ENCODE data around the gene CD300E.
"Not testable (repeated sequence)": the region's sequence is repeated elsewhere in the genome, so short reads cannot be mapped to it uniquely, and the experiment has no call there.

The CD300E gene

DNA sequence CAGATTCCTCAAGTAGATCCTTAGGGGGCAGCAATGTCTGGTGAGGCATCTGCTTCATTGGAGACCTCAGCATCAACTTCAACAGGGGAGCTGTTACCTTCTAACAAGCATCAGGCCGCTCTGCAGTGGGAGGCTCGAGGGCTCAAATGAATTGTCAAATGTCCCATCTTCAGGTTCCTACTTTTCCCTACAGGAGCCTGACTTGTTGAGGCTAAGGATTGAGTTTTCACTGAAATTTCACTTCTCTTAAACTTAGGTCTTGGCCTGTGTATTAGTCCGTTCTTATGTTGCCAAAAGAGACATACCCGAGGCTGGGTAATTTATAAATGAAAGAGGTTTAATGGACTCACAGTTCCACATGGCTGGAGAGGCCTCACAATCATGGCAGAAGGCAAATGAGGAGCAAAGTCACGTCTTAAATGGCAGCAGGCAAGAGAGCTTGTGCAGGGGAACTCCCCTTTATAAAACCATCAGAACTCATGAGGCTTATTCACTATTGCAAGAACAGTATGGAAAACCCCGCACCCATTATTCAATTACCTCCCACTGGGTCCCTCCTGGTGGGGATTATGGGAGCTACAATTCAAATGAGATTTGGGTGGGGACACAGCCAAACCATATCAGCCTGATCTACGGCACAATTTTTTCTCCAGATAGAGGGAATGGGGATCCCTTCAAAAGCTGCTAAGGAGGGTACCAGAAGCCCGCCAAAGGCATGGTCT lies 26.3 kb downstream of the CD300E start:
- no peak for DNase-seq

- no peak for DNase-seq
These were observed 28.3 kb downstream of the CD300E start for GRCh38 chr17:74595037-74595750.

- DNase-seq: peak; percentile 15
These were observed 31.2 kb downstream of the CD300E start, which contains the start of gene CD300LD for GRCh38 chr17:74592087-74592990. Gene CD300LD (minus strand): TSS chr17:74592283. CDS start chr17:74592202, 81 bp downstream.

GRCh38 chr17:74591503-74591902 lies 32.0 kb downstream of the CD300E start:
- no peak for DNase-seq

GRCh38 chr17:74585711-74586110 lies 37.8 kb downstream of the CD300E start:
- no peak for DNase-seq

- DNase-seq: no peak
These were observed 39.1 kb downstream of the CD300E start for GRCh38 chr17:74584292-74585060.

DNA sequence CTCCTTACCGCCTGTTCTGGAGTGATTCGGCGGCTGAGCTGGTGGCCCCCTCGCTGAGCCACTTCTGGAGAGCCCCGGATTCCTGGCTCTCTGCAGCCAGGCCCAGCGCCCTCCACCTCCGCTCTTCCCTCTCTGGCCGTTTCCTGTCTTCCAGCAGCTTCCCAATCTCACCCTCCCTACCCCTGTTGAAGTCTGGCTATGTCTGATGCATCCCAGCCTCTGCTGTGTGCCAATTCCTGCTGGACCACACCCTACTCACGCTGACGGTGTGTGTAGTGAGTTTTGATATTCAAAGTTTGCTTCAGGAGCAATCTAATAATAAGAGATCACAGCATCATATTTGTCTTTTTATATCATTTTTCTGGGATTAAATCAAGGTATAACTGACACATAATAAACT lies 40.9 kb downstream of the CD300E start:
- no peak for DNase-seq

DNA sequence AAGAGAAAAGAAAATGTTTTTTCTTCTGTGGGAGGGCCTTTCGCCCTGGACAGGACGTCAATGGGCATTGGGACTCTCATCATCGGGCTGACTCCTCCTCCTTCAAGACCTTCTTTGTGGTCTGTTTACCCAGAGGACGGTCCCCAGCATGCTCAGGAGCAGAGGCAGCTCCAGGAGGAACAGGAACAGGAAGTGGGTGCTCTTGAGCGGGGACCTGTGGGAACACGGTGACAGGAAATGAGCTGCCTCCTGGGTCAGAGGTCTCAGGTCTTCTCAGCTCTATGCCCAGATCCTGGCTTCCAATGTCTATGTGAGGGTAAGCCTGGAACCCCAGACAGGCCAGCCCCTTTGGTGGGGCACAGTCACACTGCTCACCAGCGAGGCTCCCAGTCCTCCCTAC lies 43.6 kb downstream of the CD300E start:
- no peak for DNase-seq

GRCh38 chr17:74578979-74579378 lies 44.6 kb downstream of the CD300E start:
- no peak for DNase-seq

DNA sequence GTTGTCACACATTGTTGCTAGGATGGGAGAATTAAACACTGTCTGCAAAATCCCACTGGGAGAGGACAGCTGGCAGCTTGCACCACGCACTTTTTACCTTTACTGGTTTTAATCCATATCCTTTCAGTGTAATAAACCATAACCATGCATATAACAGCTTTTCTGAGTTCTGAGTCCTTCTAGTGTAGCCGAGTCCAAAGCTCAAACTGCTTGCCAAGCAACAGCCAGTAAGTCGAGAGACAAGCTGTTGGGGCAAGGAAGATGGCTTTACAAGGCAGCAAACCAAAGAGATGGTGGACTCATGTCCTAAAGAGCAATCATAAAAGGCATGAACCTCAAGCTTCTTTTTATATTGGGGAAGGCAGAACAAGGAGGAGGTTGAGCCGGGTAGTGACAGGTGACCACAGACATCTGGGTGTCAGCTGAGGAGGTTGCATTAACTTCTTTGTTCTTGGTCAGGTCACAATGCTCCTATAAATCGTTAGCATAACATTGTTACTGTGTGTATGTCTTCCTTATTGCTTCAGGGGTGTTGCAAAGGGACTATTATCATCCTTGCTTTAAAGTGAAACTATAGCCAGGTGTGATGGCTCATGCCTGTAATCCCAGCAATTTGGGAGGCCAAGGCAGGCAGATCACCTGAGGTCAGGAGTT lies 48.9 kb downstream of the CD300E start:
- DNase-seq: no peak

DNA sequence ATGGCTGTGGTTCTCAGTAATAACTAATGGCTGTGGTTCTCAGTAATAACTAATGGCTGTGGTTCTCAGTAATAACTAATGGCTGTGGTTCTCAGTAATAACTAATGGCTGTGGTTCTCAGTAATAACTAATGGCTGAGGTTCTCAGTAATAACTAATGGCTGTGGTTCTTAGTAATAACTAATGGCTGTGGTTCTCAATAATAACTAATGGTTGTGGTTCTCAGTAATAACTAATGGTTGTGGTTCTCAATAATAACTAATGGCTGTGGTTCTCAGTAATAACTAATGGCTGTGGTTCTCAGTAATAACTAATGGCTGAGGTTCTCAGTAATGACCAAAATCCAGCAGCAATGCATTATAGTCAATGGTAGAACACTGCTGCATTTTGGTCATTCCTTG lies 49.9 kb downstream of the CD300E start:
- not testable (repeated sequence) for DNase-seq

GRCh38 chr17:74573169-74573568 lies 50.4 kb downstream of the CD300E start:
- DNase-seq: no peak

DNA sequence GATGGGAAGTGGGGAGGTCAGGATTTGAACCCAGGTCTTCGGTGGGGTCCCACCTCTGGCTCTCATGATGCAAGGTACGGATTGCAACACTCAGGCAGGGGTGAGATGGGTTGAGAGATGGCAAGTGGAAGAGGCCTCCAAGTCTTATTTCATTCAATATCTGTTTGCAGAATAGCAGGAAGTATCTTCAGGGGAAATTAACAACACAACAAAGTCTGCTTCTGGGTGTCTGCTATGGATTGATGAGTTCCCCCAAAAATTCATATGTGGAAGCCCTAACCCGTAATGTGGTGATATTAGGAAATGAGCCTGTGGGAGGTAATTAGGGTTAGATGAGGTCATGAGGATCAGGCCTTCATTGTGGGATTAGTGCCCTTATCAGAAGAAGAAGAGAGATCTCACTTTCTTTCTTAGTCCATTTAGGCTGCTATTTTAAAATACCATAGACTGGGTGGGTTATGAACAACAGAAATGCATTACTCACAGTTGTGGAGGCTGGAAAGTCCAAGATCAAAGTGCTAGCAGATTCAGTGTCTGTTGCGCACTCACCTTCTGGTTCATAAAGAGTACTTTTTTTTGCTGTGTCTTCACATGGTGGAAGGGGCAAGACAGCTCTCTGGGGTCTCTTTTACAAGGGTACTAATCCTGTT lies 51.8 kb downstream of the CD300E start:
- no peak for DNase-seq

DNA sequence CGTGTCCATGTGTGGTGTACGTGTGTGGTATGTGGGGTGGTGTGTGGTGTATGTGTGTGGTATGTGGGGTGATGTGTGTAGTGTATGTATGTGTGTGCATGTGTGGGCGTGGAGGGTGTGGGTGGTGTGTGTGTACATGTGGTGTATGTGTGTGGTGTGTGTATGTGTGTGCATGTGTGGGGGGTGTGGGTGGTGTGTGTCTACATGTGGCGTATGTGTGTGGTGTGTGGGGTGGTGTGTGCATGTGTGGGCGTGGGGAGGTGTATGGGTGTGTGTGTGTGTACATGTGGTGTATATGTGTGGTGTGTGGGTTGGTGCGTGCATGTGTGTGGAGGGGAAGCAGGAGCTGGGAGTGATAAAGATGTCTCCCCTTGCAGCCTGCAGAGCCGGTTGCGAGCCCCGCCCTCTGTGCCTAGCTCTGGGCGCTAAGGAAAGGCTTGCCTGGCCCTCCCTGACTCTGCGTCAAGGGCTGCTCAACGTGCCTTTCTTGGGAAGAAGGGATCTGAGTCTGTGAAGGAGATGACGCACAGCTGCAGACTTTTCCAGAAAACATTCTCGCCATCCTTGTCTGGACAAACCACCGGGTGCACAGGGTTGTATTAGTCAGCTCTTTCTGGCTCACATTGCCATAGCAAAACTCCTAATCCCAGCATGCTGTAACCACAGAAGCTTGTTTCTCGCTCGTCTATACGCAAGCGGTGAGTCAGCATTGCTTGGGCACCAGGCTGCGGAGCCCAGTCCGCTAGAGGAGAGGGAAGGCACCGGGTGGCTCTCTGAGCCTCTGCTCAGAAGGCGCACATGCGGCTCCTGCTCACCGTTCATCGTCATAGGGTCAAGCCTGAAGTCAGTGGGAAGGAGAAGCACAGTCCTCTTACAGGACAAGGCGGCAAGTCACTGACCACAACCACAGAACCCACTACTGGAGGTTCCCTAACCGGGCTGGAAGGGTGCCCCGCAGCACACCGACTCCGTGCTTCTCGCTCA lies 54.2 kb downstream of the CD300E start:
- peak; percentile 25 for DNase-seq

- DNase-seq: no peak
These were observed 55.2 kb downstream of the CD300E start for GRCh38 chr17:74568106-74568873.

DNA sequence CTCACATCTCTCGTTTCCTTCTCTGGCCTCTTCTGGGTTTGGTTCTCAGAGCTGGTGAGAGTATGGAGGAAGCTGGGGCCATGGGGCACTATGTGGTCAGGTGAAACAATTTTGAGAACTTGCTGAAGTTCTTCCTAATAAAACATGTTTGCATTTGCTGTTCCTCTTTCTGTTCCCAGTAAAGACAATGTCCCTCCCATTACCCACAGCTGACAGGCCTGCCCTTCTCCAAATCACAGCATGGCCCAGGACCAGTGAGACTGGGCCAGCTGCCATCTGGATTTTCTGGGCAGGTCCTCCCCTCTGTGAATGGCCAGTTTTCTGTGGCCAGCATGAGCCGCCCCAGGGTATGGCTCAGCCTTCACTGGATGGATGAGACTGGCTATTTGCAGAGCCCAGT lies 56.1 kb downstream of the CD300E start, which contains the start of gene CD300H:
Gene CD300H, minus strand, starts transcription at position 113 of the 400 bp plus-strand sequence.
- no peak for DNase-seq

DNA sequence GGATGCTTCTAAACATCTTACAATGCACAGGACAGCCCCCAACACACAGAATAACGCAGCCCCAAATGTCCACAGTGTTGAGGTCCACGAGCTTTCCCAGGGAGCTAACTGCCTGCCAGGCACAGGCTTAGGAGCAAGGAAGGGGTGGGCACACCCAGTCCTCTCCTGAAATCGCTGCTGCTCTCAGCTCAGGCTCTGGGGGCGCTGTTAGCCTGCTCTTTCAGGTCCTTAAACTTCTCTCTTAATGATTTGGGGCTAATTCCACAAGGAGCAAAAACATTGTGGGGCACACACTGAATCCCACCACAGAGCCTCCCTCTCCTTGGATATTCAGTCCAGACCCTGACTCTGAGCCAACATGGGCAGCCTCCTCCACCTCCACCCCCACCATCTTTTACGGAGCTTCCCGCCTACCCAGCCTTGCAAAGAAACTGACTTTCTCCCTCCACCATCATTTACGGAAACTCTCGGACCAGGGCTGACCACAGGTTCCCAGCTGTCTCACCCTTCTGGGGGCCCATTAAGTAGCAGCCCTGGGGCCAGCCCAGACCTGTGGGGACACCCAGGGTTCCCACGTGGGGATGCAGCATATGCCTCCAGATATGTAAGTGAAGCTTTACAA lies 57.3 kb downstream of the CD300E start:
- peak; percentile 26 for DNase-seq

DNA sequence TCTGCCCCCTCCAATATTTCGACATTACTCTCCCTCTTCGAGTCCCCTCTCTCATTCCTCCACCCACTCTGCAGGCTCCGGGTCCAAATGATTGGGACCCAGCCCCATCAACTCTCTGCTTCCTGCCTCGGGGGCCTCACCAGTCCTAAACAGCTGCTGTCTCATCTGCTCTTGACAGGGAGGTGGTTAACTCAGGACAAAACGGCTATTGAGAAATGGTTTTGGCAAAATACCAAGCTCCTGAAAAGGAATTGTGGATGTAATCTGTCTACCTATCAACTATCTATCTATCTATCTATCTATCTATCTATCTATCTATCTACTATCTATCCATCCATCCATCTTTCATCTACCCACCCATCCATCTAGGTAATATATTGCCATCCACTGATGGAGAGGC lies 58.4 kb downstream of the CD300E start:
- no peak for DNase-seq

GRCh38 chr17:74563358-74563757 lies 60.2 kb downstream of the CD300E start:
- DNase-seq: no peak
